HL-60 (cell line): ENCODE results near the gene ACOT12.

Experiments used
- POLR2AphosphoS5 ChIP-seq: IDR thresholded peaks from 2 replicates; pipeline ENCODE4 v1.6.1; 2012; ENCODE audit warnings: low read depth
- TF ChIP-seq, protein P1 (sequence below): IDR thresholded peaks from one replicate; pipeline ENCODE4 v1.5.1; 2011; ENCODE audit warnings: low read length, control low read depth, inconsistent platforms; ENCODE audit not compliant: insufficient read depth

DNA sequence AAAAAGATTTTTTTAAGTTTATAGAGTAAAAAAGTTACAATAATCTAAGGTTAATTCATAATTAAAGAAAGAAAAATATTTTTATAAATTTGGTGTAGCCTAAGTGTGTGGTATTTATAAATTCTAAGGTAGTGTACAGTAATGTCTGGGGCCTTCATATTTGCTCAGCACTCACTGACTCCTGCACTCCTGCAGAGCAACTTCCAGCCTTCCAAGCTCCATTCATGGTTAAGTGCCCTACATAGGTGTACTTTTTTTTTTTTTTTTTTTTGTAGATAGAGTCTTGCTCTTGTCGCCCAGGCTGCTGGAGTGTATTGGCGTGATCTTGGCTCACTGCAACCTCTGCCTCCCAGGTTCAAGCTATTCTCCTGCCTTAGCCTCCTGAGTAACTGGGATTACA is 10.1 kb downstream of the ACOT12 start:
- TF ChIP-seq, protein P1, sequence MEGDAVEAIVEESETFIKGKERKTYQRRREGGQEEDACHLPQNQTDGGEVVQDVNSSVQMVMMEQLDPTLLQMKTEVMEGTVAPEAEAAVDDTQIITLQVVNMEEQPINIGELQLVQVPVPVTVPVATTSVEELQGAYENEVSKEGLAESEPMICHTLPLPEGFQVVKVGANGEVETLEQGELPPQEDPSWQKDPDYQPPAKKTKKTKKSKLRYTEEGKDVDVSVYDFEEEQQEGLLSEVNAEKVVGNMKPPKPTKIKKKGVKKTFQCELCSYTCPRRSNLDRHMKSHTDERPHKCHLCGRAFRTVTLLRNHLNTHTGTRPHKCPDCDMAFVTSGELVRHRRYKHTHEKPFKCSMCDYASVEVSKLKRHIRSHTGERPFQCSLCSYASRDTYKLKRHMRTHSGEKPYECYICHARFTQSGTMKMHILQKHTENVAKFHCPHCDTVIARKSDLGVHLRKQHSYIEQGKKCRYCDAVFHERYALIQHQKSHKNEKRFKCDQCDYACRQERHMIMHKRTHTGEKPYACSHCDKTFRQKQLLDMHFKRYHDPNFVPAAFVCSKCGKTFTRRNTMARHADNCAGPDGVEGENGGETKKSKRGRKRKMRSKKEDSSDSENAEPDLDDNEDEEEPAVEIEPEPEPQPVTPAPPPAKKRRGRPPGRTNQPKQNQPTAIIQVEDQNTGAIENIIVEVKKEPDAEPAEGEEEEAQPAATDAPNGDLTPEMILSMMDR: no peak
- no peak for TF ChIP-seq POLR2AphosphoS5
